ENCODE results near the gene APBB1IP.
"Not testable (repeated sequence)": the region's sequence is repeated elsewhere in the genome, so short reads cannot be mapped to it uniquely, and the experiment has no call there.

The APBB1IP gene

DNA sequence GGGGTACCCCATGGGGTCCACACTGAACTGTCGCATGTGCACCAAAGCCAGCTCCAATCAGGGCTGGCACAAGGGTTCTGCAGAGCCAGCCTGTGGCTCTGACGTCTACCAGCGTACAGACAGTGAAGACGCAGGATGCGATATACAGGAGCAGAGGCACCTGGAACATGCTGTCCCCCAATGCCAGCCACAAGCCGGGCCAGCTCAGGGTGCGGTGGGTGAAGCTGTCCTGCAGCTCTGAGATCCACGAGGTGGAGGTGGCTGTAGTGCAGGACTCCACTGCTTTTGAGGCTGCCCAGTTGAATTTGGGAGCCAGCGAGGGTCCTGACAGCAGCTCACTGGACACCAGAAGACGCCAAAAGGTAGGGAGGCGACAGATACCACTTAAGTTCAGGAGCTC is 148.1 kb downstream of the APBB1IP start:
- H3K27me3 ChIP-seq (ENCODE audit: control insufficient read depth, insufficient read depth, low read length), result no peaks in the 10 kb centered on the region
- H3K36me3 ChIP-seq (ENCODE audit: control insufficient read depth, insufficient read depth, low read length), result no peaks in the 10 kb centered on the region
- no peak overlapping the region for H3K4me2 ChIP-seq (ENCODE audit: low read length)
- H3K9ac ChIP-seq, result no peak overlapping the region
- H3K79me2 ChIP-seq, result no peaks in the 10 kb centered on the region
- no peaks in the 10 kb centered on the region for H3K4me1 ChIP-seq
- H2AFZ ChIP-seq, result no peak overlapping the region
- H3K27ac ChIP-seq, result no peak overlapping the region
- H3K4me3 ChIP-seq (ENCODE audit: low read depth, low read length), result no peak overlapping the region
- TF ChIP-seq, protein P1, sequence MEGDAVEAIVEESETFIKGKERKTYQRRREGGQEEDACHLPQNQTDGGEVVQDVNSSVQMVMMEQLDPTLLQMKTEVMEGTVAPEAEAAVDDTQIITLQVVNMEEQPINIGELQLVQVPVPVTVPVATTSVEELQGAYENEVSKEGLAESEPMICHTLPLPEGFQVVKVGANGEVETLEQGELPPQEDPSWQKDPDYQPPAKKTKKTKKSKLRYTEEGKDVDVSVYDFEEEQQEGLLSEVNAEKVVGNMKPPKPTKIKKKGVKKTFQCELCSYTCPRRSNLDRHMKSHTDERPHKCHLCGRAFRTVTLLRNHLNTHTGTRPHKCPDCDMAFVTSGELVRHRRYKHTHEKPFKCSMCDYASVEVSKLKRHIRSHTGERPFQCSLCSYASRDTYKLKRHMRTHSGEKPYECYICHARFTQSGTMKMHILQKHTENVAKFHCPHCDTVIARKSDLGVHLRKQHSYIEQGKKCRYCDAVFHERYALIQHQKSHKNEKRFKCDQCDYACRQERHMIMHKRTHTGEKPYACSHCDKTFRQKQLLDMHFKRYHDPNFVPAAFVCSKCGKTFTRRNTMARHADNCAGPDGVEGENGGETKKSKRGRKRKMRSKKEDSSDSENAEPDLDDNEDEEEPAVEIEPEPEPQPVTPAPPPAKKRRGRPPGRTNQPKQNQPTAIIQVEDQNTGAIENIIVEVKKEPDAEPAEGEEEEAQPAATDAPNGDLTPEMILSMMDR (IDR thresholded peaks at IDR 0.05), result no peak
- H3K9me3 ChIP-seq (ENCODE audit: control insufficient read depth, low read length), result no peaks in the 10 kb centered on the region

DNA sequence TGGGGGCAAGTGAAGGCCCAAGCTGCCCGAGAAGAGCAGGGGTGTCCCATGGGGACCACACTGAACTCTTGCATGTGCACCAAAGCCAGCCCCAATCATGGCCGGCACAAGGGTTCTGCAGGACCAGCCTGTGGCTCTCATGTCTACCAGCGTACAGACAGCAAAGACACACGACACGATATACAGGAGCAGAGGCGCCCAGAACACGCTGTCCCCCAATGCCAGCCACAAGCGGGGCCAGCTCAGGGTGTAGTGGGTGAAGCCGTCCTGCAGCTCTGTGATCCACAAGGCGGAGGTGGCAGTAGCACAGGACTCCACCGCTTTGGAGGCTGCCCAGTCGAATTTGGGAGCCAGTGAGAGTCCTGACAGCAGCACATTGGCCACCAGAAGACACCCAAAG is 150.5 kb downstream of the APBB1IP start:
- no peak overlapping the region for H3K4me2 ChIP-seq (ENCODE audit: low read length)
- no peaks in the 10 kb centered on the region for H3K9me3 ChIP-seq (ENCODE audit: control insufficient read depth, low read length)
- H3K27ac ChIP-seq, result no peak overlapping the region
- no peak overlapping the region for H2AFZ ChIP-seq
- no peaks in the 10 kb centered on the region for H3K4me1 ChIP-seq
- no peaks in the 10 kb centered on the region for H3K27me3 ChIP-seq (ENCODE audit: control insufficient read depth, insufficient read depth, low read length)
- no peaks in the 10 kb centered on the region for H3K36me3 ChIP-seq (ENCODE audit: control insufficient read depth, insufficient read depth, low read length)
- no peak overlapping the region for H3K9ac ChIP-seq
- H3K4me3 ChIP-seq (ENCODE audit: low read depth, low read length), result no peak overlapping the region
- TF ChIP-seq, protein P1 (IDR thresholded peaks at IDR 0.05), result no peak
- H3K79me2 ChIP-seq, result no peaks in the 10 kb centered on the region

DNA sequence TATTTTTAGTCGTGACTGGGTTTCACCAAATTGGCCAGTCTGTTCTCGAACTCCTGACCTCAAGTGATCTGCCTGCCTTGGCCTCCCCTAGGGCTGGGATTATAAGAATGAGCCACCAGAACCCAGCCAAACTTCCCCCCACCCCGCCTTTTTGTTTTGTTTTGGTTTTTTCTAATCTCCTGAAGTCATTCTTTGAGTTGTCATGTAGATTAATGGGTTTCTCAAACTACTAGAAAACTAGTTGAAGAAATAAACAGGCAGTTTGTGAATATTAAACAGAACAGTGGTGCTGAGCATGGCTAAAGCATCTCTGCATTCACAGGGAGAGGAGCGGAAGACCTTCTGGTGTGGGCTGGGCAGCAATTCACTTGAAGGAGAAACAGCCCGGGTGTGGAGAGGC is 151.7 kb downstream of the APBB1IP start:
- not testable (repeated sequence) for H3K4me1 ChIP-seq; H3K4me2 ChIP-seq (ENCODE audit: low read length); H3K27ac ChIP-seq; H3K79me2 ChIP-seq; H3K4me3 ChIP-seq (ENCODE audit: low read depth, low read length); H3K9me3 ChIP-seq (ENCODE audit: control insufficient read depth, low read length); H3K9ac ChIP-seq; H2AFZ ChIP-seq; H3K36me3 ChIP-seq (ENCODE audit: control insufficient read depth, insufficient read depth, low read length); H3K27me3 ChIP-seq (ENCODE audit: control insufficient read depth, insufficient read depth, low read length)

DNA sequence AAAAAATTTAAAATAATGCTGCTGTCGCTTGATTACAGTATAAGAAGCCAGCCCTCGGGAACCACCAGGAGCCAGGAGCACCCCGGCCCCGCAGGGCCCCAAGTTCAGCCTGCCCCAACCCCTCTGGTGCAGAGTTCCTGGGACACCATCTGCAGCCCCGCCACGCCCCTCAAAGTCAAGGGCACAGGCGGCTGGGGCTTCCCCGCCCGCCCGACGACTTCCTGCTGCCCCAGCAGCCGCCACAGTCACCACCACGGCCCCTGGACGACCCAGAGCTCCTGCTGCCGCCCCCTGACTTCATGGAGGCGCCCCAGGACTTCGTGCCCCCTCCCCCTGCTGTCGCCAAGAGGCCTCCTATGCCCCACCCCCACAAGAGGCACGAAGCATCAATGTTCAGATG is 155.8 kb downstream of the APBB1IP start:
- no peak overlapping the region for H3K27ac ChIP-seq
- H3K27me3 ChIP-seq (ENCODE audit: control insufficient read depth, insufficient read depth, low read length), result no peaks in the 10 kb centered on the region
- no peaks in the 10 kb centered on the region for H3K9me3 ChIP-seq (ENCODE audit: control insufficient read depth, low read length)
- TF ChIP-seq, protein P1 (IDR thresholded peaks at IDR 0.05), result no peak
- H3K9ac ChIP-seq, result no peak overlapping the region
- H3K36me3 ChIP-seq (ENCODE audit: control insufficient read depth, insufficient read depth, low read length), result no peaks in the 10 kb centered on the region
- H3K79me2 ChIP-seq, result no peaks in the 10 kb centered on the region
- H2AFZ ChIP-seq, result no peak overlapping the region
- H3K4me3 ChIP-seq (ENCODE audit: low read depth, low read length), result no peak overlapping the region
- no peak overlapping the region for H3K4me2 ChIP-seq (ENCODE audit: low read length)
- H3K4me1 ChIP-seq, result no peaks in the 10 kb centered on the region

DNA sequence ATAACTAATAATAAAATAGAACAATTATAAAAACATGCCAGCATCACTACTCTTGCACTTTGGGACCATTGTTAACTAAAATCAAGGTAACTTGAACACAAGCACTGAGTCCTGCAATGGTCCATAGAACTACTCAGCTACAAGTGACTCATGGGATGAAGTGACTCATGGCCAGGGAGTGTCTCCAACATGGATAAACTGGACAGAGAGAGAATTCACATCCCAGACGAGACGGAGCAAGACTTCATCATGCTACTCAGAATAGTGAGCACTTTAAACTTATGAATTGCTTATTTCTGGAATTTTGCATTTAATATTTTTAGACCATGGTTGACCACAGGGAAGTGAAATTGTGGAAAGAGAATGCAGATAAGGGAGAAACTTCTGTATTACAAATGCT is 165.1 kb downstream of the APBB1IP start:
- not testable (repeated sequence) for H3K9ac ChIP-seq; H3K4me3 ChIP-seq (ENCODE audit: low read depth, low read length); H3K4me1 ChIP-seq; H3K27me3 ChIP-seq (ENCODE audit: control insufficient read depth, insufficient read depth, low read length); H2AFZ ChIP-seq; H3K79me2 ChIP-seq; H3K27ac ChIP-seq; H3K4me2 ChIP-seq (ENCODE audit: low read length); H3K9me3 ChIP-seq (ENCODE audit: control insufficient read depth, low read length); H3K36me3 ChIP-seq (ENCODE audit: control insufficient read depth, insufficient read depth, low read length)

DNA sequence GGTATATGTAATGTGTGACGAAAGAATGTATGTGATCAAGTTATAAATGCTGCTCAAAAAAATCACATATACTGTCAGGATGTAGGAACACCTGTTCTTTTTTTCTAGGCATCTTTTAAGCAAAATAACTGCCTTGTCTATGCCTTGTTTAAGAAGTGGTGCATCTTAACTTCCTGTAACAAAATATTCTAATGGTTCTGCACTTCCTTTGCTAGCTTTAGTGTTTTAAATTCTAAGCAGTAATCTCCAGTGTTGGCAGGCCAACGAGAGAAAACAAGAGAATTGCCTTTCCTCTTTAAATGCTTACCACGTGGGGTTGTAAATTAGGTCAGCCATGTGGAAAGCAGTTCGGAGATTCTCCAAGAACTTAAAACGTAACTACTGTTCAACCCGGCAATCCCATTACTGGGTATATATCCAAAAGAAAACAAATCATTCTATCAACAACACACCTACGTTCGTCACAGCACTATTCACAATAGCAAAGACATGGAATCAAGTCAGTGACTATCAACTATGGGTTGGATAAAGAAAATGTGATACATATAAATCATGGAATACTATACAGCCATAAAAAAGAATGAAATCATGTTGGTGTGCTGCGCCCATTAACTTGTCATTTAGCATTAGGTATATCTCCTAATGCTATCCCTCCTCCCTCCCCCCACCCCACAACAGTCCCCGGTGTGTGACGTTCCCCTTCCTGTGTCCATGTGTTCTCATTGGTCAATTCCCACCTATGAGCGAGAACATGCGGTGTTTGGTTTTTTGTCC is 166.4 kb downstream of the APBB1IP start:
- H3K27ac ChIP-seq; H2AFZ ChIP-seq; H3K4me1 ChIP-seq; H3K9me3 ChIP-seq (ENCODE audit: control insufficient read depth, low read length); H3K9ac ChIP-seq; H3K27me3 ChIP-seq (ENCODE audit: control insufficient read depth, insufficient read depth, low read length); H3K4me3 ChIP-seq (ENCODE audit: low read depth, low read length); H3K4me2 ChIP-seq (ENCODE audit: low read length); H3K79me2 ChIP-seq; H3K36me3 ChIP-seq (ENCODE audit: control insufficient read depth, insufficient read depth, low read length): not testable (repeated sequence)

DNA sequence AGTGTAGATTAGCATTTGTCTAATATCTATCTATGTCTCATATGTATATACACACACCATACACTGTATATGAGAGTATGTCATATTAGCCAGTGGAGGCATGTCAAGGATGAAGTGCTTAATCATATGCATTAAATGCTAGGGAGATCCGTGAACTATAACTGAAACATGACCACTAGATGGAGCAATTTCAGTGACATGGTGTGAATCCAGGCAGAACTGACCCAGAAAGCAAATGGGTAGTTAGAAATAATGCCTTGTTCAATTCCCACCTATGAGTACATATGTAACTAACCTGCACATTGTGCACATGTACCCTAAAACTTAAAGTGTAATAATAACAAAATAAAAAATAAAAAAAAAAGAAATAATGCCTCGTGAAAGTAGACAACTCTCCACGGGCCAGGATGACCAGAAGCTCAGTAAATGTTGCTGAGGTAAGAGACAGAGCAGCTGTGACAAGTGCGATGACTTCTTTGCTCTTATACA is 168.3 kb downstream of the APBB1IP start:
- H3K4me3 ChIP-seq (ENCODE audit: low read depth, low read length); H3K9ac ChIP-seq; H3K4me2 ChIP-seq (ENCODE audit: low read length); H3K36me3 ChIP-seq (ENCODE audit: control insufficient read depth, insufficient read depth, low read length); H2AFZ ChIP-seq; H3K27ac ChIP-seq; H3K9me3 ChIP-seq (ENCODE audit: control insufficient read depth, low read length); H3K4me1 ChIP-seq; H3K79me2 ChIP-seq; H3K27me3 ChIP-seq (ENCODE audit: control insufficient read depth, insufficient read depth, low read length): not testable (repeated sequence)
